Measurements from ENCODE around the gene GLT8D1.

GRCh38 chr3:52707585-52707984, 2.0 kb upstream of the GLT8D1 start:
- TF ChIP-seq CTCF (IDR thresholded peaks at IDR 0.05) = no peak
- TF ChIP-seq POLR2A (IDR thresholded peaks at IDR 0.05; ENCODE audit: low read depth) = no peak

Measured in esophagus muscularis mucosa (tissue), 3 donors.